GM23248 (cell line): ENCODE measurements around the gene PSMC3IP.

ENCODE experiments used
- EZH2 ChIP-seq: fragments of 200-600 bp; sonication (generic); IDR thresholded peaks from 2 replicates; pipeline ENCODE4 v1.6.1; 2018; ENCODE audit warnings: antibody characterized with exemption, mild to moderate bottlenecking; ENCODE audit not compliant: insufficient read depth, poor library complexity, severe bottlenecking
- EZH2phosphoT487 ChIP-seq: fragments of 200-600 bp; sonication (generic); IDR thresholded peaks from 2 replicates; pipeline ENCODE4 v1.6.1; 2018; ENCODE audit warnings: antibody characterized with exemption, moderate library complexity, mild to moderate bottlenecking, low read depth; ENCODE audit not compliant: insufficient read depth

GRCh38 chr17:42598905-42599304, 21.4 kb upstream of the PSMC3IP start:
- TF ChIP-seq EZH2phosphoT487 (no peak), EZH2 (no peak)
